ENCODE data around the gene SERPINA12.

The SERPINA12 gene

GRCh38 chr14:94478420-94478819, 30.8 kb downstream of the SERPINA12 start:
- no peaks in the 10 kb centered on the region for H3K4me1 ChIP-seq (ENCODE audit: low read depth, poor library complexity, severe bottlenecking)
- H3K27ac ChIP-seq: no peak overlapping the region
- no peaks in the 10 kb centered on the region for H3K27me3 ChIP-seq (ENCODE audit: insufficient read depth, low read depth)
- no peak for TF ChIP-seq CTCF (conservative IDR thresholded peaks at IDR 0.05; ENCODE audit: low read depth, low read length)
- no peaks in the 10 kb centered on the region for H3K36me3 ChIP-seq (ENCODE audit: insufficient read depth)
- no peak overlapping the region for H3K4me2 ChIP-seq
- H4K20me1 ChIP-seq (ENCODE audit: insufficient read depth): no peaks in the 10 kb centered on the region
- H3K4me3 ChIP-seq (IDR thresholded peaks at IDR 0.05; ENCODE audit: insufficient read depth, low read depth, low read length): no peak overlapping the region
- H3K79me2 ChIP-seq (ENCODE audit: insufficient read depth, low read depth): no peaks in the 10 kb centered on the region
- H2AFZ ChIP-seq (ENCODE audit: low read depth): no peak overlapping the region
- H3K9ac ChIP-seq: no peak overlapping the region

- H3K4me2 ChIP-seq: no peak within 1 kb of the TSS
These were observed 33.2 kb downstream of the SERPINA12 start, which contains the start of gene SERPINA9 for GRCh38 chr14:94476023-94476422. SERPINA9 (minus strand) TSS chr14:94476197; CDS start chr14:94469840, 6,357 bp downstream.

GRCh38 chr14:94474581-94475031, 34.7 kb downstream of the SERPINA12 start:
- Histone ChIP-seq H3K27me3 (ENCODE audit: insufficient read depth, low read depth) (no peaks in the 10 kb centered on the region), H3K79me2 (ENCODE audit: insufficient read depth, low read depth) (no peaks in the 10 kb centered on the region), H3K4me2 (no peak overlapping the region), H3K36me3 (ENCODE audit: insufficient read depth) (no peaks in the 10 kb centered on the region), H3K4me3 (IDR thresholded peaks at IDR 0.05; ENCODE audit: insufficient read depth, low read depth, low read length) (no peak overlapping the region), H4K20me1 (ENCODE audit: insufficient read depth) (no peaks in the 10 kb centered on the region), H2AFZ (ENCODE audit: low read depth) (no peak overlapping the region), H3K27ac (no peak overlapping the region), H3K4me1 (ENCODE audit: low read depth, poor library complexity, severe bottlenecking) (no peaks in the 10 kb centered on the region), H3K9ac (no peak overlapping the region)
- no peak for TF ChIP-seq CTCF (conservative IDR thresholded peaks at IDR 0.05; ENCODE audit: low read depth, low read length)

More at GRCh38 chr14:94476023-94476422, 33.2 kb downstream of the SERPINA12 start, which contains the start of gene SERPINA9:
- no peaks in the 10 kb centered on the region for H3K36me3 ChIP-seq (ENCODE audit: insufficient read depth)
- H3K4me3 ChIP-seq (IDR thresholded peaks at IDR 0.05; ENCODE audit: insufficient read depth, low read depth, low read length): no peak within 1 kb of the TSS
- TF ChIP-seq CTCF (conservative IDR thresholded peaks at IDR 0.05; ENCODE audit: low read depth, low read length): no peak
- H4K20me1 ChIP-seq (ENCODE audit: insufficient read depth): no peaks in the 10 kb centered on the region
- H3K27ac ChIP-seq: no peak within 1 kb of the TSS
- no peak within 1 kb of the TSS for H2AFZ ChIP-seq (ENCODE audit: low read depth)
- H3K9ac ChIP-seq: no peak within 1 kb of the TSS
- no peaks in the 10 kb centered on the region for H3K27me3 ChIP-seq (ENCODE audit: insufficient read depth, low read depth)
- no peaks in the 10 kb centered on the region for H3K79me2 ChIP-seq (ENCODE audit: insufficient read depth, low read depth)
- no peaks in the 10 kb centered on the region for H3K4me1 ChIP-seq (ENCODE audit: low read depth, poor library complexity, severe bottlenecking)

- H3K27ac ChIP-seq: no peak overlapping the region
- no peaks in the 10 kb centered on the region for H3K4me1 ChIP-seq (ENCODE audit: low read depth, poor library complexity, severe bottlenecking)
- no peak overlapping the region for H3K9ac ChIP-seq
- H3K79me2 ChIP-seq (ENCODE audit: insufficient read depth, low read depth): no peaks in the 10 kb centered on the region
- no peak overlapping the region for H3K4me2 ChIP-seq
- H3K36me3 ChIP-seq (ENCODE audit: insufficient read depth): no peaks in the 10 kb centered on the region
- no peak overlapping the region for H2AFZ ChIP-seq (ENCODE audit: low read depth)
- no peaks in the 10 kb centered on the region for H3K27me3 ChIP-seq (ENCODE audit: insufficient read depth, low read depth)
- no peak overlapping the region for H3K4me3 ChIP-seq (IDR thresholded peaks at IDR 0.05; ENCODE audit: insufficient read depth, low read depth, low read length)
- TF ChIP-seq CTCF (conservative IDR thresholded peaks at IDR 0.05; ENCODE audit: low read depth, low read length): no peak
- no peaks in the 10 kb centered on the region for H4K20me1 ChIP-seq (ENCODE audit: insufficient read depth)
These were observed 35.4 kb downstream of the SERPINA12 start for GRCh38 chr14:94473666-94474410.

Data from KMS-11 (cell line).